ENCODE measurements around the gene RCE1.

Gene RCE1

GRCh38 chr11:66834943-66835342 is 8.3 kb upstream of the RCE1 start:
- ATAC-seq = no peak
- TF ChIP-seq ISL1 (CRISPR knock-in tag; IDR thresholded peaks at IDR 0.05) = no peak
- no peak for TF ChIP-seq ZFP3 (CRISPR knock-in tag; IDR thresholded peaks at IDR 0.05)
- TF ChIP-seq PPARA (CRISPR knock-in tag; IDR thresholded peaks at IDR 0.05; ENCODE audit: borderline replicate concordance) = no peak
- TF ChIP-seq ZFP30 (CRISPR knock-in tag; IDR thresholded peaks at IDR 0.05) = no peak
- no peak for TF ChIP-seq RARB (CRISPR knock-in tag; IDR thresholded peaks at IDR 0.05)
- no peak for TF ChIP-seq OSR1 (CRISPR knock-in tag; IDR thresholded peaks at IDR 0.05)
- no peak for TF ChIP-seq ARNTL (CRISPR knock-in tag; IDR thresholded peaks at IDR 0.05; ENCODE audit: borderline replicate concordance, low read depth)
- TF ChIP-seq TCF4 (CRISPR knock-in tag; IDR thresholded peaks at IDR 0.05; ENCODE audit: borderline replicate concordance) = no peak
- no peak for TF ChIP-seq BACH2 (CRISPR knock-in tag; IDR thresholded peaks at IDR 0.05; ENCODE audit: borderline replicate concordance)
- no peak for TF ChIP-seq ZNF565 (CRISPR knock-in tag; conservative IDR thresholded peaks at IDR 0.05; ENCODE audit: low read depth)
- TF ChIP-seq SNAI2 (CRISPR knock-in tag; IDR thresholded peaks at IDR 0.05) = no peak
- no peak for TF ChIP-seq GLIS3 (CRISPR knock-in tag; IDR thresholded peaks at IDR 0.05)
- TF ChIP-seq ESRRG (CRISPR knock-in tag; IDR thresholded peaks at IDR 0.05) = no peak
- TF ChIP-seq PATZ1 (CRISPR knock-in tag; IDR thresholded peaks at IDR 0.05; ENCODE audit: borderline replicate concordance) = no peak
- no peak for TF ChIP-seq ZNF8 (CRISPR knock-in tag; IDR thresholded peaks at IDR 0.05)
- no peak for TF ChIP-seq CSRNP3 (CRISPR knock-in tag; IDR thresholded peaks at IDR 0.05)
- no peak for TF ChIP-seq POU6F1 (CRISPR knock-in tag; IDR thresholded peaks at IDR 0.05; ENCODE audit: borderline replicate concordance, low read depth)

- ATAC-seq = no peak
Observed at GRCh38 chr11:66835768-66836405, 7.4 kb upstream of the RCE1 start.

More at GRCh38 chr11:66835768-66836405, 7.4 kb upstream of the RCE1 start:
- TF ChIP-seq POU6F1 (CRISPR knock-in tag; IDR thresholded peaks at IDR 0.05; ENCODE audit: borderline replicate concordance, low read depth) = no peak
- no peak for TF ChIP-seq ZNF565 (CRISPR knock-in tag; conservative IDR thresholded peaks at IDR 0.05; ENCODE audit: low read depth)
- no peak for TF ChIP-seq ZNF8 (CRISPR knock-in tag; IDR thresholded peaks at IDR 0.05)
- no peak for TF ChIP-seq ZFP3 (CRISPR knock-in tag; IDR thresholded peaks at IDR 0.05)
- no peak for TF ChIP-seq SNAI2 (CRISPR knock-in tag; IDR thresholded peaks at IDR 0.05)
- no peak for TF ChIP-seq PATZ1 (CRISPR knock-in tag; IDR thresholded peaks at IDR 0.05; ENCODE audit: borderline replicate concordance)
- TF ChIP-seq CREB5 (CRISPR knock-in tag; IDR thresholded peaks at IDR 0.05; ENCODE audit: low read depth) = no peak
- no peak for TF ChIP-seq ZC3H10 (CRISPR knock-in tag; IDR thresholded peaks at IDR 0.05)
- no peak for TF ChIP-seq CSDC2 (CRISPR knock-in tag; IDR thresholded peaks at IDR 0.05)
- no peak for TF ChIP-seq CSRNP3 (CRISPR knock-in tag; IDR thresholded peaks at IDR 0.05)
- no peak for TF ChIP-seq ISL1 (CRISPR knock-in tag; IDR thresholded peaks at IDR 0.05)
- no peak for TF ChIP-seq ZNF70 (CRISPR knock-in tag; IDR thresholded peaks at IDR 0.05)
- no peak for TF ChIP-seq OSR1 (CRISPR knock-in tag; IDR thresholded peaks at IDR 0.05)
- no peak for TF ChIP-seq TCF4 (CRISPR knock-in tag; IDR thresholded peaks at IDR 0.05; ENCODE audit: borderline replicate concordance)
- TF ChIP-seq ARNTL (CRISPR knock-in tag; IDR thresholded peaks at IDR 0.05; ENCODE audit: borderline replicate concordance, low read depth) = no peak

Data from SK-N-SH treated with all-trans-retinoic acid at 6 μM for 48 hours (cell line).